ENCODE measurements around the gene ZNHIT2. TPM values are rescaled to one million over a fixed set of nuclear protein-coding genes. Genes with fewer than 3 reads are reported as not detected.

ZNHIT2 gene
- total RNA-seq: 15.8 and 22.5 TPM in 2 replicates

GRCh38 chr11:65117206-65118096, at the start of gene ZNHIT2:
Gene ZNHIT2 (minus strand): TSS chr11:65117701. CDS start chr11:65117653, 48 bp downstream.

DNA sequence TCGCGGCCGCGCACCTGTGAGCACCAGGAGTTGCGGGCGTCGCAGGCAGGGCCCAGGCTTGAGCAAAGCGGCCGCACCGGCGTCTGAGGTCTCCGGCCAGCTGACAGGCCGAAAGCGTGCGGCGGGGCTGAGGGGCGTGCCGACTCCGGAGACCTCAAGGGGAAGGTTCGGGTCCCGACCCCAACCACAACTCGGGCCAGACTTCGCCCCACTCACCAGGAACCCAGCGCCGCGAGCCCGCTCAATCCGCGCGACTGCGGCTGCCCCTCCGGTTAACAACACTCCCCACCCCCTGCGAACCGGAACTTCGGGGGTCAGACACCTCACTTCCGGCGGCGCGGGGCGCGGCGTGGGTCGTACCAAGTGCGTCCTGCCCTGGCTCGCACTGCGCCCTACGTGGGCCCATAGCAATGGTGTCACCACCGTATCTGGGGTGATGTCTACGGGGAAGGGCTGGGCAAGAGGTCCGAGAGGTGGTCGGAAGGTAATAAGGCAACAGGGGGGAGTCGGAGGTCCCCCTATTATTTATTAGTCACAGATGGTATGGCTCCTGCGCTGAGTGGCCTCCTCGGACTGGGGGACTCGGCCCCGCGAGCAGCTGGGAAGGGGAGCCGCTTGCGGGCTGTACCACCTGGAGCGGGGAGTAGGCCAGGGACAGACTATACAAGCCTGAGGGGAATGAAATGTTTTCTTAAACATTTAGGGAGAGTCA, 16.9 kb upstream of the ZNHIT2 start, which contains the start of gene SYVN1:
Gene SYVN1, minus strand, starts transcription at position 280 of the 712 bp plus-strand sequence. CDS start 918 bp downstream, outside the sequence.

DNA sequence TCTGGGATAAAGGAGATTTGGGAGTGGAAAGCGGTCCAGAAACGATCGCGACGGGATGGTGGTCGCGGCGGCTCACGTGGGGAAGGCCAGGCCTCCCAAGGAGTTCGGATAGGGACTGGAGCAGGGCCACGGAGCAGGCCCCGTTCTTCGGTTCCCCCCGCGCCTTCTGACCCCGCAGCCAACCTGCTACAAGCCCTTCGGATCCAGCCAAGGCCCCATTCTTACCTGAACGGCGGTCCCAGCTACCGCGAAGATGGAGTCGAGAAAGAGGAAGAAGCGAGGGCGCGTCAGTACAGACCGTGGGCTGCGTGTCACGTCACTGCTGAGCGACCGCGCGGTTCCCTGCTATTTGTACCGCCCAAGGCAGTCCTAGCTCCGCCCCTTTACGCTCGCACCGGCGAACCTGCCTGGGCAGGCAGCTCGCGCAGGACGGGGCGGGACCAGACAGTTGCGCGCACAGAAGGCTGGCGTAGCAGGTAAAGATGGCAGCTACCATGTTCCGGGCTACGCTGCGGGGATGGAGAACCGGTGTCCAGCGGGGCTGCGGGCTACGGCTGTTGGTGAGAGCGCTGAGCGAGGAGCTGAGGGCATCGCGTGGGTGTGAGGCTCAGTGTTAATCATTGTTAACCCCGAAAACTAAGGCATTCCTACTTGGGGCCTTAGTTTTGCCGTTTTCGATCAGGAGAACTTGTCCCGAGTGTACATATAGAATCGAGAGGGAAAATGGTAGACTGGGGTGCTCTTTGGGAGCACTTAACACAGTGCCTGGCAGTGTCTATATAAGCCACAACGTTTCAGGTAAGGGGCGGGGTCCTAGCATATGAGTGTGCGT, 4.6 kb upstream of the ZNHIT2 start, which contains the start of the genes FAU and MRPL49:
Gene FAU, minus strand, starts transcription at position 270 of the 832 bp plus-strand sequence. CDS start 321 bp downstream, outside the sequence.
Gene MRPL49, plus strand, starts transcription at position 457 of the 832 bp plus-strand sequence. Its CDS starts 26 bp downstream, at position 483.

DNA sequence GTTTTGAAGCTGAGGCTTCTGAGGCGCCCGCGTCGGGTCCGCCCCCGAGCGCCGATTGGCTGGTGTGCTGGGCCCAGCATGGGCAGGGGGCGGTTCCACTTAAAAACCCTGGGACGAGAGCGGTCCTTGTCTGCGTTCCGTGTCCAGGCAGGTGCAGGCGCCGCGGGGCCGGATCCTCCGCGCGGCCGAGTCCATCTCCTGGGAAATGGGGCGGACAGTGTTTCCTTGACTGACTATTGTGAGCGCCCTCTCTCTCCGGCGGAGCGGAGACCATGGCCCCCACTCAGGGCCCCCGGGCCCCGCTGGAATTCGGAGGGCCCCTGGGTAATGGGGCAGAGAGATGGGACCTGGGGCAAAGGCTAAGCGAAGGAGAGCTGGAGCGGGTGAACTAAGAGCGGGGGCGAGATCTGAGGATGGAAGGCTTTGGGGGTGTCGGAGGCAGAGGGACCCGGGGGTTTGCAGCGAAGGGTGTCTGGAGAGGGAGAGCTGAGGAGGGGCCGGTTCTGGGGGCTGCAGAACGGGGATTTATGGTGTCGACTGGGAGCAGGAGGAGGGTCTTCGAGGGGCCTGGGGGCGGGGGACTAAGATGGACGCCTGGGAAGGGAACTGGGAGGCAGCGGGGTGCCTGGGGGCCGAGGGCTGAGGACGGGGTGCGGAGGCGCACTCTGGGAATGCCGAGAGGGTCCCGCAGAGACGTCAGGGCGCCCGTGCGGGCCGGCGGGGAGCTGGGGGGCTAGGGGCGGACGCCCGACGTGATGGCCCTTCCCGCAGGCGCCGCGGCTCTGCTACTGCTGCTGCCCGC, 5.6 kb downstream of the ZNHIT2 start, which contains the start of gene TM7SF2:
Gene TM7SF2, plus strand, starts transcription at position 129 of the 802 bp plus-strand sequence. Its CDS starts 144 bp downstream, at position 273.

GRCh38 chr11:65095974-65096806, 21.3 kb downstream of the ZNHIT2 start, which contains the start of gene VPS51:
Gene VPS51 (plus strand): TSS chr11:65096214. CDS start chr11:65096251, 37 bp downstream.

GRCh38 chr11:65083834-65084597, 33.5 kb downstream of the ZNHIT2 start, which contains the start of the genes CDCA5 and ZFPL1:
Gene CDCA5 (minus strand): TSS chr11:65084040. CDS start chr11:65083978, 62 bp downstream.
Gene ZFPL1 (plus strand): TSS chr11:65084222. CDS start chr11:65084699, 477 bp downstream.

Small RNA genes lying within 50 kb of the gene (small RNA-seq; reads per million reads assigned to genes)
- gene HIGD1AP10 (ENCODE audit: low replicate concordance) (not detected), gene PDCL2P2 (ENCODE audit: low replicate concordance) (not detected), gene RNU2-23P (ENCODE audit: low replicate concordance) (23.1 reads per million, percentile 97 among the genes with 10 or more reads in this experiment)

Other genes with a start within 250 kb of the ZNHIT2 start
- 120 and 163 TPM in 2 replicates for gene EHD1, start 239.1 kb downstream of the ZNHIT2 start, total RNA-seq
- gene ATG2A, start 200.5 kb downstream of the ZNHIT2 start, total RNA-seq: 23.9 and 28.2 TPM in 2 replicates
- 11.6 and 19.0 TPM in 2 replicates for gene PPP2R5B, start 193.0 kb downstream of the ZNHIT2 start, total RNA-seq
- not detected in 2 replicates for gene GPHA2, start 181.8 kb downstream of the ZNHIT2 start, total RNA-seq
- not detected in 2 replicates for gene MAJIN, start 145.6 kb downstream of the ZNHIT2 start, total RNA-seq
- gene BATF2, start 120.7 kb downstream of the ZNHIT2 start, total RNA-seq: 1.8 and 2.6 TPM in 2 replicates
- gene ARL2, start 103.5 kb downstream of the ZNHIT2 start, total RNA-seq: 61.0 and 80.1 TPM in 2 replicates
- gene SNX15, start 90.3 kb downstream of the ZNHIT2 start, total RNA-seq: 13.8 and 18.3 TPM in 2 replicates
- 6.3 and 19.3 TPM in 2 replicates for gene SAC3D1, start 76.5 kb downstream of the ZNHIT2 start, total RNA-seq
- gene NAALADL1, start 59.1 kb downstream of the ZNHIT2 start, total RNA-seq: 6.8 and 11.0 TPM in 2 replicates
- 1.1 and 32.4 TPM in 2 replicates for gene CDCA5, start 33.7 kb downstream of the ZNHIT2 start, total RNA-seq
- gene ZFPL1, start 33.5 kb downstream of the ZNHIT2 start, total RNA-seq: 46.5 and 68.5 TPM in 2 replicates
- 186 and 248 TPM in 2 replicates for gene VPS51, start 21.5 kb downstream of the ZNHIT2 start, total RNA-seq
- 13.3 and 65.0 TPM in 2 replicates for gene TM7SF2, start 5.8 kb downstream of the ZNHIT2 start, total RNA-seq
- gene FAU, start 4.4 kb upstream of the ZNHIT2 start, total RNA-seq: 107 and 347 TPM in 2 replicates
- 53.4 and 89.2 TPM in 2 replicates for gene MRPL49, start 4.6 kb upstream of the ZNHIT2 start, total RNA-seq
- gene SYVN1, start 16.8 kb upstream of the ZNHIT2 start, total RNA-seq: 31.1 and 197 TPM in 2 replicates
- not detected in 2 replicates for gene SPDYC, start 52.5 kb upstream of the ZNHIT2 start, total RNA-seq
- 184 and 242 TPM in 2 replicates for gene CAPN1, start 64.2 kb upstream of the ZNHIT2 start, total RNA-seq
- 2.6 and 28.2 TPM in 2 replicates for gene POLA2, start 144.3 kb upstream of the ZNHIT2 start, total RNA-seq
- gene CDC42EP2, start 197.2 kb upstream of the ZNHIT2 start, total RNA-seq: 48.4 and 56.9 TPM in 2 replicates
- gene DPF2, start 216.2 kb upstream of the ZNHIT2 start, total RNA-seq: 49.8 and 57.8 TPM in 2 replicates
- 0.22 TPM in 1 of 2 replicates, not detected in the other for gene TIGD3, start 237.1 kb upstream of the ZNHIT2 start, total RNA-seq

Data from placental pericyte (primary cell).